HFF-Myc (cell line): ENCODE measurements around the gene KIF23.
"Not testable (repeated sequence)": the region's sequence is repeated elsewhere in the genome, so short reads cannot be mapped to it uniquely, and the experiment has no call there.

Source experiments
- DNase-seq: peaks from one replicate; pipeline ENCODE4 v3.0.0-alpha.2; 2011; ENCODE audit warnings: low read depth; ENCODE audit errors: extremely low read depth
- H3K4me3 ChIP-seq: replicated peaks from 2 replicates; pipeline ENCODE4 v1.5.1; 2011; ENCODE audit warnings: low read depth, mild to moderate bottlenecking, control low read depth, low read length
- TF ChIP-seq, protein P1 (sequence below): IDR thresholded peaks from 2 replicates; pipeline ENCODE4 v1.5.1; 2012; ENCODE audit warnings: mild to moderate bottlenecking, low read depth, low read length, control low read depth; ENCODE audit errors: missing control alignments

Gene KIF23

DNA sequence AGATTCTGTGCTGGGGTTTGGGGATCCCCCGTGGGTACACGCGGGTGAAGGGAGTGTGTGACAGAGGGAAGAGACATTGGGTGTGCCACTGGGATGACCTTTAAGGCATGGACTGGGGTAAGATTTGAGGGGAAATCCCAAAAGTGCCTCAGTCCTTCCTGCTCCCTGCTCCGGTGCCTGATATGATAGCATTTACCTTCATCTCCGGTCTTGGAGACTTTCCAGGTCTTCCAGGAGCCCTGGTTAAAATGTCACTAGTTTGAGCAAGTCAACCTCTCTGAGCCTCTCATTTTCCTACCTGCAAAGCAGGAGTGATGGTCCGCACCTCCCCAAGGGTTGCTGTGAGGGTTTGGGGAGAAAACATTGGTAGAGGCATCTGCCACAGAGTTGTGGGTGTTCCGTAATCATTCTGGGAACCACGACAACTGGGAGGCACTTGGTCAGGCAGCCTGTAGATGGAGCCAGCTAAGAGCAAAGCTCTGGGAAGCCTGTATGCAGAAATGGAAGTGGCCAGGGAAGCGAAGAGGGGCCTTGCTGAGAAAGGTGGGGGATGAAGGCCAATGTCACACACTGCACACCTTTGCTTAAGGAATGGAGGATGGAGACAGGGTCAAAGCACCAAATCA, 33.9 kb upstream of the KIF23 start:
- TF ChIP-seq, protein P1, sequence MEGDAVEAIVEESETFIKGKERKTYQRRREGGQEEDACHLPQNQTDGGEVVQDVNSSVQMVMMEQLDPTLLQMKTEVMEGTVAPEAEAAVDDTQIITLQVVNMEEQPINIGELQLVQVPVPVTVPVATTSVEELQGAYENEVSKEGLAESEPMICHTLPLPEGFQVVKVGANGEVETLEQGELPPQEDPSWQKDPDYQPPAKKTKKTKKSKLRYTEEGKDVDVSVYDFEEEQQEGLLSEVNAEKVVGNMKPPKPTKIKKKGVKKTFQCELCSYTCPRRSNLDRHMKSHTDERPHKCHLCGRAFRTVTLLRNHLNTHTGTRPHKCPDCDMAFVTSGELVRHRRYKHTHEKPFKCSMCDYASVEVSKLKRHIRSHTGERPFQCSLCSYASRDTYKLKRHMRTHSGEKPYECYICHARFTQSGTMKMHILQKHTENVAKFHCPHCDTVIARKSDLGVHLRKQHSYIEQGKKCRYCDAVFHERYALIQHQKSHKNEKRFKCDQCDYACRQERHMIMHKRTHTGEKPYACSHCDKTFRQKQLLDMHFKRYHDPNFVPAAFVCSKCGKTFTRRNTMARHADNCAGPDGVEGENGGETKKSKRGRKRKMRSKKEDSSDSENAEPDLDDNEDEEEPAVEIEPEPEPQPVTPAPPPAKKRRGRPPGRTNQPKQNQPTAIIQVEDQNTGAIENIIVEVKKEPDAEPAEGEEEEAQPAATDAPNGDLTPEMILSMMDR, result peak; percentile 34
- no peak overlapping the region for H3K4me3 ChIP-seq
- DNase-seq, result no peak

DNA sequence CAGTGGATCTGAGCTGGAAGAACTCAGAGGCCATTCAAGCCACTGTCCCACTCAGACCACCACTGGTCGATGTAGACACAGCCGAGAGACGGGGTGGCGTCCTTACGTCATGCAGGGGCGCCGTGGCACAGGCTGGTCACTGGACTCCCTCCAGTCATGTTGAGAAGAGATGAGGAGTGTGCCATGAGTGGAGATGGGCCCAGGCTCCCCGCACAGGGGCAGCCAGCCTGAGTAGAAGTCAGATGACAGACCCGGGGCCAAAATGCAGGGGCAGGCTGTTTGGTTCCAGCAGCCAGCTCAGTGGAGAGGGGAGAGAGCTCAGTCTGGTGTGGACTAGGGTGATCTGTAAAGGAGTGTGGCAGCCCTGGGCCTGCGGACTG, 33.4 kb upstream of the KIF23 start:
- no peak for DNase-seq
- TF ChIP-seq, protein P1, result no peak
- H3K4me3 ChIP-seq, result no peak overlapping the region

DNA sequence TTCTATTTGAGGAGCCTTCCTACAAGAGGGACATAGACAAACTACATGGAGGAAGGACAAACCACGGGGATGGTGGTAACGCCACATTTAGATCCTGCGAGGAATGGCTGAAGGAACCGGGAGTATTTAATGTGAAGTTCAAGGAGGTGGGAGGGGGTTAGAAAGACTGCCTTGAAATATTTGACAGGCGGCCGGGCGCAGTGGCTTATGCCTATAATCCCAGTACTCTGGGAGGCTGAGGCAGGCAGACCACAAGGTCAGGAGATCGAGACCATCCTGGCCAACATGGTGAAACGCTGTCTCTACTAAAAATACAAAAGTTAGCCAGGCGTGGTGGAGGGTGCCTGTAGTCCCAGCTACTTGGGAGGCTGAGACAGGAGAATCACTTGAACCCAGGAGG, 32.0 kb upstream of the KIF23 start:
- H3K4me3 ChIP-seq, result not testable (repeated sequence)

DNA sequence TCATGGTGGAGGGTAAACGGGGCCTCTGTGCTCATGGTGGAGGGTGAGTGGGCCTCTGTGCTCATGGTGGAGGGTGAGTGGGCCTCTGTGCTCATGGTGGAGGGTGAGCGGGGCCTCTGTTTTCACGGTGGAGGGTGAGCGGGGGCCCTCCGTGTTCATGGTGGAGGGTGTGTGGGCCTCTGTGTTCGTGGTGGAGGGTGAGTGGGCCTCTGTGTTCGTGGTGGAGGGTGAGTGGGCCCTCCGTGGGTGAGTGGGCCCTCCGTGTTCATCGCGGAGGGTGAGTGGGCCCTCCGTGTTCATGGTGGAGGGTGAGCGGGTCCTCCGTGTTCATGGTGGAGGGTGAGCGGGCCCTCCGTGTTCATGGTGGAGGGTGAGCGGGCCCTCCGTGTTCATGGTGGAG, 30.1 kb upstream of the KIF23 start:
- H3K4me3 ChIP-seq, DNase-seq: not testable (repeated sequence)

More for the DNA sequence above, 32.0 kb upstream of the KIF23 start:
- DNase-seq, result not testable (repeated sequence)

DNA sequence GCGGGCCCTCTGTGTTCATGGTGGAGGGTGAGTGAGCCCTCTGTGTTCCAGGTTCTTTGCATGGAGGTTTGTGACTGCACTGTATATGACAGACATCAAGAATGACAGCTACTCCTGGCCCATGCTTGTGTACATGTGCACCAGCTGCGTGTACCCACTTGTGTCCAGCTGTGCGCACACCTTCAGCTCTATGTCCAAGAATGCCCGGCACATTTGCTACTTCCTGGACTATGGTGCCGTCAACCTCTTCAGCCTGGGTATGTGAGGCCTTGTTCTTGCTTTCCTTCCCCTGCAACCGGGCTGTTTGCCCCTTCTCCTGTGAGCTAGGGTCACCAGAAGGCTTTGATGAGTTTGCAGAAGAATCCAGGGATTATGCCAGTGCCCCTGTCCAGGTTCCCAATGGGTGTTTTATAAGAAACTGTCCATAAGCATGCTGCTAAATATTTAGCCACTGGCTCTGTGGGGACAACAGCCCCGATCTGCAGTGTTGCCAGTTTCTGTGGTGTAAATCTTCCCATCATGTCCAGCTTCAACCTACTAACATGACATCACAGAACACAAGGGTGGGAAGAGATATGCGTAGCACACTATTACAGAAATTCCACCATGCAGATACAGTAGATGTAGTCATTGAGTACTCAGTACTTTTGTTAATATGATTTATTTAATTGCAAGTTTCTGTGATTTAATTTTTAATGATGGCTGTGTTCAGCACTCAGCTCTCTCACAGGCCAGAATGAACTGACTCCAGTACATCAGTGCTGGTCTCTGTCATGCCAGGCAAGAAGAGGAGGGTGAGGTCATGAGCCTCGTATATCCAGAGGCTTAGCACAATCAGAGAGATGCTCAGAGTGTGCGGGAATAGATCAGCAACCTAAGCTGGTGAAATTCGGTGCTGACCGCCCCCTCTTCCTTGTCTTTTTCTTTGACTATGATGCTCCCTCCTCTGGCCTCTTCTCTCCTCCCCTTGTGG, 29.2 kb upstream of the KIF23 start:
- no peak overlapping the region for H3K4me3 ChIP-seq
- no peak for DNase-seq
- TF ChIP-seq, protein P1, result no peak

DNA sequence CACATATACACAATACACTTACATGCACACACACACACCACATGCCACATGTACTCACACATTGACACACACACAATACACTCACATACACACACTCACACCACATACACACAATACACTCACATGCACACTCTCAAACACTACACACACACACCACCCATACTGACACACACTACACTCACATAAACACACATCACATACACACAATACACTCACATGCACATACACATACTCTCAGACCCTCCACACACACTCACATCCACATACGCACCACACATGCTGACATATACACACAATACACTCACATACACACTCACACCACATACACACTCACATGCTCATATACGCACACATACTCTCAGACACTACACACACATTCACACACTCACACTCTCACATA, 28.3 kb upstream of the KIF23 start:
- TF ChIP-seq, protein P1, result no peak
- no peak for DNase-seq
- no peak overlapping the region for H3K4me3 ChIP-seq

DNA sequence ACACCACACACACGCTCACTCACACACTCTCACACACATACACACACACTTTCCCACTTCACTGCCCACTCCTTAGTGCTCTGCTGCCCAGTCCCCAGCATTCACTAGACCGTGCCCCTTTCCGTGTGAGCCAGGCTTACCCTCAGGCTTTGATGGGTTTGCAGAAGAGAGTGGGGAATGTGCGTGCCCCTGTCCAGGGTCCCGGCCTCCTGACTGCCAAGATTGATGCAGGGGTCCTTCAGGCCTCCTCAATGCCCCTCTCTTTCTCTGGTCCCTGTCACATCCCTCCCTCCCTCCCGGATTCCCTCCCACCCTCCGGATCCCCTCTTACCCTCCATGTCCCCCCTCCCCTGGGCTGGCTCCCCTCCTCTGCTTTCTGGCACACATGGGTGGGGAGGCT, 27.9 kb upstream of the KIF23 start:
- H3K4me3 ChIP-seq, result no peak overlapping the region
- DNase-seq, result no peak
- TF ChIP-seq, protein P1, result no peak
